K562 (cell line): ENCODE data around the gene CFAP58. TPM values are rescaled to one million over a fixed set of nuclear protein-coding genes. Genes with fewer than 3 reads are reported as not detected.
A peak's percentile ranks its signal among the peaks of the same experiment; 100 is the strongest.

Experiments
- ATF7 ChIP-seq: fragments of 450-650 bp; IDR thresholded peaks from 2 replicates; pipeline ENCODE4 v1.7.1; 2014; ENCODE audit warnings: mild to moderate bottlenecking, moderate library complexity
- CREM ChIP-seq: IDR thresholded peaks from 2 replicates; pipeline ENCODE4 v1.6.1; 2014; ENCODE audit warnings: antibody characterized with exemption, low read depth
- CTBP1 ChIP-seq: fragments of 450-650 bp; IDR thresholded peaks from 2 replicates; pipeline ENCODE4 v1.6.1; 2016; ENCODE audit warnings: borderline replicate concordance
- CXXC5 ChIP-seq: fragments of 250-450 bp; sonication (Bioruptor Pico); IDR thresholded peaks from 2 replicates; pipeline ENCODE4 v1.8.0; 2022; ENCODE audit warnings: inconsistent platforms, mild to moderate bottlenecking, moderate library complexity
- FOXK2 ChIP-seq, 2 experiments: fragments of 450-650 bp; IDR thresholded peaks in 1 of 2; conservative IDR thresholded peaks in 1 of 2; 2 replicates each; pipeline ENCODE4 v1.6.1; 2016; ENCODE audit warnings: low read depth in 2 of 2, mild to moderate bottlenecking in 1 of 2
- HDAC6 ChIP-seq: IDR thresholded peaks from 2 replicates; pipeline ENCODE4 v1.6.1; 2012; ENCODE audit warnings: low read depth, mild to moderate bottlenecking, control low read depth, inconsistent platforms, low read length, moderate library complexity
- HDAC8 ChIP-seq: fragments of 450-650 bp; IDR thresholded peaks from 2 replicates; pipeline ENCODE4 v1.6.1; 2016; ENCODE audit warnings: mild to moderate bottlenecking, missing genetic modification characterization, moderate library complexity, missing compliant biosample characterization
- HMG20A ChIP-seq: fragments of 450-650 bp; formaldehyde crosslinking; conservative IDR thresholded peaks from 2 replicates; pipeline ENCODE4 v1.4.0; 2020; ENCODE audit warnings: mild to moderate bottlenecking, mixed read lengths
- HNRNPL ChIP-seq: fragments of 200-400 bp; formaldehyde crosslinking; IDR thresholded peaks from 2 replicates; pipeline ENCODE4 v1.6.1; 2017; ENCODE audit warnings: low read depth, mild to moderate bottlenecking, low read length
- KDM5B ChIP-seq: fragments of 200-600 bp; sonication (generic); IDR thresholded peaks from 2 replicates; pipeline ENCODE4 v1.6.1; 2012; ENCODE audit warnings: low read depth, mild to moderate bottlenecking, moderate library complexity, low read length, control low read depth, inconsistent platforms; ENCODE audit not compliant: insufficient replicate concordance
- MYC ChIP-seq, 2 experiments: fragments of 250-450 bp in 1 of 2; sonication (Bioruptor Pico) in 1 of 2; IDR thresholded peaks; 2 replicates each; pipeline versions ENCODE4 v1.5.1 to v1.6.1; 2012 to 2021; ENCODE audit warnings: low read depth in 2 of 2, borderline replicate concordance in 1 of 2, improper control_type of control experiment in 1 of 2, low read length in 1 of 2, mild to moderate bottlenecking in 1 of 2, moderate library complexity in 1 of 2
- NCOR1 ChIP-seq: fragments of 450-650 bp; IDR thresholded peaks from 2 replicates; pipeline ENCODE4 v1.6.1; 2016; ENCODE audit warnings: mild to moderate bottlenecking, moderate library complexity
- RB1 ChIP-seq: fragments of 450-650 bp; IDR thresholded peaks from 2 replicates; pipeline ENCODE4 v1.6.1; 2017; ENCODE audit warnings: low read depth, mild to moderate bottlenecking
- RBBP5 ChIP-seq: fragments of 200-600 bp; sonication (generic); IDR thresholded peaks from 2 replicates; pipeline ENCODE4 v1.6.1; 2012; ENCODE audit warnings: borderline replicate concordance, mild to moderate bottlenecking, low read length, control low read depth, inconsistent platforms; ENCODE audit not compliant: insufficient read depth, poor library complexity, severe bottlenecking
- RFX1 ChIP-seq: fragments of 450-650 bp; IDR thresholded peaks from 2 replicates; pipeline ENCODE4 v1.6.1; 2016; ENCODE audit warnings: mild to moderate bottlenecking, moderate library complexity
- SPI1 ChIP-seq: IDR thresholded peaks from 2 replicates; pipeline ENCODE4 v1.6.1; 2011; ENCODE audit warnings: low read depth, low read length, control low read depth, borderline replicate concordance
- TOE1 ChIP-seq, 2 experiments: fragments of 450-650 bp in 1 of 2; sonication (generic) in 1 of 2; formaldehyde crosslinking in 1 of 2; IDR thresholded peaks; 2 replicates each; pipeline versions ENCODE4 v1.7.1 to v1.8.0; 2016 to 2022; ENCODE audit warnings: borderline replicate concordance in 2 of 2, mild to moderate bottlenecking in 2 of 2, antibody characterized with exemption in 1 of 2, inconsistent platforms in 1 of 2, low read depth in 1 of 2, missing genetic modification reagents in 1 of 2, moderate library complexity in 1 of 2
- ZNF561 ChIP-seq: fragments of 450-650 bp; formaldehyde crosslinking; conservative IDR thresholded peaks from 2 replicates; pipeline ENCODE4 v1.4.0; 2020; ENCODE audit warnings: mild to moderate bottlenecking, moderate library complexity
- ZSCAN32 ChIP-seq: fragments of 450-650 bp; formaldehyde crosslinking; IDR thresholded peaks from 2 replicates; pipeline ENCODE4 v1.4.0; 2020; ENCODE audit warnings: mild to moderate bottlenecking, moderate library complexity
- polyA plus RNA-seq, 8 experiments: library from polyadenylated mRNA; depleted of rRNA in 4 of 8; stranded (reverse) in 5 of 8; unstranded in 3 of 8; fragments of >200 nt; fragmentation: Nextera tagmentation in 2 of 8; fragmentation: Illumina TruSeq in 1 of 8; extraction: Ambion mirVana in 2 of 8; extraction: Trizol in 1 of 8; gene quantifications; 2 replicates each; pipeline versions ENCODE4 v1.2.1 to v1.2.3, GENCODE V29; 2011 to 2014; ENCODE audit warnings: inconsistent platforms in 1 of 8, missing spikeins in 1 of 8
- total RNA-seq, 7 experiments: library from RNA; depleted of rRNA in 6 of 7; stranded (reverse); fragments of >200 nt in 6 of 7; fragmentation: Illumina TruSeq in 2 of 7; extraction: Trizol in 2 of 7; gene quantifications; 2 replicates each; pipeline versions ENCODE4 v1.2.1 to v1.2.3, GENCODE V29; 2011 to 2021; ENCODE audit warnings: low replicate concordance in 1 of 7
- TF ChIP-seq, protein P1 (sequence below): fragments of 450-650 bp; formaldehyde crosslinking; IDR thresholded peaks from 2 replicates; pipeline ENCODE4 v1.4.0; 2020; ENCODE audit warnings: mild to moderate bottlenecking, moderate library complexity
- TF ChIP-seq, protein P2 (sequence below), 2 experiments: fragments of 450-650 bp; IDR thresholded peaks; 2 replicates each; pipeline ENCODE4 v1.6.1; 2018; ENCODE audit warnings: mild to moderate bottlenecking in 2 of 2, low read depth in 1 of 2; ENCODE audit not compliant: partially characterized antibody in 2 of 2

The CFAP58 gene
- total and polyA plus RNA-seq, 9 of the 15 experiments (the other 6 are each of a cell fraction or from before 2014, with no cell fraction given), result 0.08 to 2.0 (median 0.71) TPM

DNA sequence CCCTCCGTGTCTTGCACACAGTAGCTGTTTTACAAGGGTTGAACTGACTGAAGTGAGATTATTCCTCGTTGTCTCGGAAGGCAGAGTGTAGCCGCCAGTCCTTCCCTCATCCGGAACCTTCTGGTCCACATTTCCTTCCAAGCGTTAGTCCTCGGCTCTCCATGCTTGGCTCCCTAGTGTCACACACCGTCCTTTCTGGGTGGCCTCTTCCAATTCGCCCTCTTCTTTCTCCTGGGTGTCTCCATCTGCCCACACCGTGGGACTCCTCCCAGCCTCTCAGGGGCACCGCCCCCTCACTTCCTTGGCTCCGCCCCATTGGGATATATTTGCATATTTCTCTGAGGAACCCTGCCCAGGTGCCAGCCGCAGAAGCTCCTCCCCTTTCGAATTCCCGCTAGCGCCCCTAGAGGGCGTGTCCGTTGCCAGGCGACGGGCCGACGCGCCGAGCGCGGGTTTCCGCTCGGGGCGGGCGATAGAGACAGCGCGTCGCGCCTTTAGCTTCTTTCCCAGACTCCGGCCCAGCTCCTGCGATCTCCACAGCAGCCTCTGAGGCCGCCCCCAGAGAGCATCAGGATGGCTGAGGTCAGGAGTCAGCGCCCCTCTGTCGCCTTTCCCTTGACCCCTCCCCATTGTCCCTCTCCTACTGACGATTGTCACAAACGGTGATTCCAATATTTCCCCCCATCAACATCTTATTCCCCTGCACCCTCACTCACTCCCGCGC is at the start of gene CFAP58 (continued):
- TF ChIP-seq, protein P1, sequence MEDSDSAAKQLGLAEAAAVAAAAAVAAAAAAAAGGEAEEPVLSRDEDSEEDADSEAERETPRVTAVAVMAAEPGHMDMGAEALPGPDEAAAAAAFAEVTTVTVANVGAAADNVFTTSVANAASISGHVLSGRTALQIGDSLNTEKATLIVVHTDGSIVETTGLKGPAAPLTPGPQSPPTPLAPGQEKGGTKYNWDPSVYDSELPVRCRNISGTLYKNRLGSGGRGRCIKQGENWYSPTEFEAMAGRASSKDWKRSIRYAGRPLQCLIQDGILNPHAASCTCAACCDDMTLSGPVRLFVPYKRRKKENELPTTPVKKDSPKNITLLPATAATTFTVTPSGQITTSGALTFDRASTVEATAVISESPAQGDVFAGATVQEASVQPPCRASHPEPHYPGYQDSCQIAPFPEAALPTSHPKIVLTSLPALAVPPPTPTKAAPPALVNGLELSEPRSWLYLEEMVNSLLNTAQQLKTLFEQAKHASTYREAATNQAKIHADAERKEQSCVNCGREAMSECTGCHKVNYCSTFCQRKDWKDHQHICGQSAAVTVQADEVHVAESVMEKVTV, result no peak
- TF ChIP-seq FOXK2 (conservative IDR thresholded peaks at IDR 0.05 in 1 of 2, IDR thresholded peaks at IDR 0.05 in 1 of 2; ENCODE audit: low read depth in 2 of 2) (no peak), CTBP1 (peak; percentile 58; the same call in 1 of the 2 replicates), HDAC8 (tag) (no peak), CREM (peak; percentile 71), HNRNPL (no peak), TOE1 (IDR thresholded peaks at IDR 0.05; ENCODE audit: borderline replicate concordance) (no peak), TOE1 (CRISPR knock-in tag; IDR thresholded peaks at IDR 0.05; ENCODE audit: borderline replicate concordance, low read depth) (no peak), ZSCAN32 (no peak), NCOR1 (no peak), RB1 (peak; percentile 85), ZNF561 (CRISPR knock-in tag) (no peak), CXXC5 (CRISPR knock-in tag) (peak; percentile 81), MYC (IDR thresholded peaks at IDR 0.05; ENCODE audit: low read depth, low read length) (0 out of 2 replicates have a peak, but pooled peaks have one; percentile 35), MYC (CRISPR knock-in tag; IDR thresholded peaks at IDR 0.05; ENCODE audit: borderline replicate concordance, low read depth) (no peak), SPI1 (peak; percentile 31; the same call in 1 of the 2 replicates), KDM5B (peak; percentile 53), HMG20A (CRISPR knock-in tag) (no peak), HDAC6 (no peak), RFX1 (peak; percentile 98), RBBP5 (no peak), ATF7 (peak; percentile 32; the same call in 1 of the 2 replicates)
- TF ChIP-seq, protein P2, sequence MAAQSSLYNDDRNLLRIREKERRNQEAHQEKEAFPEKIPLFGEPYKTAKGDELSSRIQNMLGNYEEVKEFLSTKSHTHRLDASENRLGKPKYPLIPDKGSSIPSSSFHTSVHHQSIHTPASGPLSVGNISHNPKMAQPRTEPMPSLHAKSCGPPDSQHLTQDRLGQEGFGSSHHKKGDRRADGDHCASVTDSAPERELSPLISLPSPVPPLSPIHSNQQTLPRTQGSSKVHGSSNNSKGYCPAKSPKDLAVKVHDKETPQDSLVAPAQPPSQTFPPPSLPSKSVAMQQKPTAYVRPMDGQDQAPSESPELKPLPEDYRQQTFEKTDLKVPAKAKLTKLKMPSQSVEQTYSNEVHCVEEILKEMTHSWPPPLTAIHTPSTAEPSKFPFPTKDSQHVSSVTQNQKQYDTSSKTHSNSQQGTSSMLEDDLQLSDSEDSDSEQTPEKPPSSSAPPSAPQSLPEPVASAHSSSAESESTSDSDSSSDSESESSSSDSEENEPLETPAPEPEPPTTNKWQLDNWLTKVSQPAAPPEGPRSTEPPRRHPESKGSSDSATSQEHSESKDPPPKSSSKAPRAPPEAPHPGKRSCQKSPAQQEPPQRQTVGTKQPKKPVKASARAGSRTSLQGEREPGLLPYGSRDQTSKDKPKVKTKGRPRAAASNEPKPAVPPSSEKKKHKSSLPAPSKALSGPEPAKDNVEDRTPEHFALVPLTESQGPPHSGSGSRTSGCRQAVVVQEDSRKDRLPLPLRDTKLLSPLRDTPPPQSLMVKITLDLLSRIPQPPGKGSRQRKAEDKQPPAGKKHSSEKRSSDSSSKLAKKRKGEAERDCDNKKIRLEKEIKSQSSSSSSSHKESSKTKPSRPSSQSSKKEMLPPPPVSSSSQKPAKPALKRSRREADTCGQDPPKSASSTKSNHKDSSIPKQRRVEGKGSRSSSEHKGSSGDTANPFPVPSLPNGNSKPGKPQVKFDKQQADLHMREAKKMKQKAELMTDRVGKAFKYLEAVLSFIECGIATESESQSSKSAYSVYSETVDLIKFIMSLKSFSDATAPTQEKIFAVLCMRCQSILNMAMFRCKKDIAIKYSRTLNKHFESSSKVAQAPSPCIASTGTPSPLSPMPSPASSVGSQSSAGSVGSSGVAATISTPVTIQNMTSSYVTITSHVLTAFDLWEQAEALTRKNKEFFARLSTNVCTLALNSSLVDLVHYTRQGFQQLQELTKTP (IDR thresholded peaks at IDR 0.05; ENCODE audit: low read depth in 1 of 2, partially characterized antibody in 2 of 2), result no peak
